IMR-90 (cell line): ENCODE data around the gene ZNF276. TPM values are rescaled to one million over a fixed set of nuclear protein-coding genes. Genes with fewer than 3 reads are reported as not detected.

ENCODE experiments used
- ATAC-seq: fragments of 200-7000 bp; cut with Tn5 transposase; 2 replicates; pipeline ENCODE4 v1.9.1; 2020; ENCODE audit warnings: low read depth, mild to moderate bottlenecking, moderate library complexity
- BruUV-seq: library from RNA; stranded (reverse); fragments of 400-500 nt; replicated peaks from 2 replicates; lab custom pipeline; 2021; lab: Mats Ljungman, UMichigan
- CTCF ChIA-PET: fragments of 300-600 bp; formaldehyde crosslinking; extraction: SDS; loops from one replicate; lab custom pipeline; 2021; ENCODE audit warnings: antibody characterized with exemption; lab: Yijun Ruan, JAX
- POLR2A ChIA-PET: fragments of 300-600 bp; sonication (Branson Sonifier 250); formaldehyde crosslinking; loops from one replicate; lab custom pipeline; 2022; ENCODE audit warnings: antibody characterized with exemption; ENCODE audit not compliant: unreplicated experiment; lab: Charles Lee
- DNase-seq: peaks from one replicate; pipeline ENCODE4 v3.0.0; 2013
- H2AFZ ChIP-seq: replicated peaks from 2 replicates; pipeline ENCODE3; 2013; ENCODE audit warnings: low read length, mild to moderate bottlenecking; ENCODE audit not compliant: poor library complexity
- H2AK5ac ChIP-seq: 2 replicates; pipeline ENCODE4 v1.6.1; 2013; ENCODE audit warnings: low read depth, low read length, inconsistent platforms
- H2AK9ac ChIP-seq: replicated peaks from 2 replicates; pipeline ENCODE3; 2013; ENCODE audit warnings: mild to moderate bottlenecking, low read depth, low read length, moderate library complexity; ENCODE audit not compliant: poor library complexity
- H2BK120ac ChIP-seq: 2 replicates; pipeline ENCODE4 v1.6.1; 2013; ENCODE audit warnings: low read depth, low read length, inconsistent platforms
- H2BK15ac ChIP-seq: 3 replicates; pipeline ENCODE4 v1.6.1; 2013; ENCODE audit warnings: low read depth, low read length, inconsistent platforms
- H2BK20ac ChIP-seq: 2 replicates; pipeline ENCODE4 v1.6.1; 2013; ENCODE audit warnings: low read depth, mild to moderate bottlenecking, inconsistent platforms, low read length, moderate library complexity
- H2BK5ac ChIP-seq: 2 replicates; pipeline ENCODE4 v1.6.1; 2013; ENCODE audit warnings: mild to moderate bottlenecking, low read depth, low read length, inconsistent platforms; ENCODE audit not compliant: poor library complexity, severe bottlenecking
- H3K14ac ChIP-seq: replicated peaks from 2 replicates; pipeline ENCODE4 v1.6.1; 2013; ENCODE audit warnings: low read depth, low read length, inconsistent platforms
- H3K18ac ChIP-seq: 2 replicates; pipeline ENCODE4 v1.6.1; 2013; ENCODE audit warnings: low read depth, low read length, control low read depth
- H3K23ac ChIP-seq: 2 replicates; pipeline ENCODE4 v1.6.1; 2013; ENCODE audit warnings: low read depth, low read length, inconsistent platforms
- H3K27ac ChIP-seq: 2 replicates; pipeline ENCODE4 v1.5.1; 2013; ENCODE audit warnings: mild to moderate bottlenecking, control low read depth, low read length; ENCODE audit not compliant: insufficient read depth
- H3K27me3 ChIP-seq: 2 replicates; pipeline ENCODE4 v1.6.1; 2013; ENCODE audit warnings: low read length; ENCODE audit not compliant: control insufficient read depth, insufficient read depth
- H3K36me3 ChIP-seq: 2 replicates; pipeline ENCODE4 v1.6.1; 2013; ENCODE audit warnings: low read length, mixed read lengths; ENCODE audit not compliant: control insufficient read depth, insufficient read depth
- H3K4ac ChIP-seq: 2 replicates; pipeline ENCODE4 v1.6.1; 2013; ENCODE audit warnings: low read depth, low read length, inconsistent platforms
- H3K4me1 ChIP-seq: 2 replicates; pipeline ENCODE4 v1.6.1; 2013; ENCODE audit warnings: low read length, mixed read lengths; ENCODE audit not compliant: control insufficient read depth, insufficient read depth
- H3K4me2 ChIP-seq: 2 replicates; pipeline ENCODE4 v1.6.1; 2013; ENCODE audit warnings: low read depth, mild to moderate bottlenecking, control low read depth, low read length, moderate library complexity
- H3K4me3 ChIP-seq: 2 replicates; pipeline ENCODE4 v1.5.1; 2013; ENCODE audit warnings: low read depth, mild to moderate bottlenecking, control low read depth, low read length, moderate library complexity; ENCODE audit not compliant: insufficient read depth
- H3K56ac ChIP-seq: 2 replicates; pipeline ENCODE4 v1.6.1; 2013; ENCODE audit warnings: low read length, inconsistent platforms; ENCODE audit not compliant: insufficient read depth; ENCODE audit errors: extremely low read depth
- H3K79me1 ChIP-seq, 2 experiments: 2 replicates each; pipeline ENCODE4 v1.6.1; 2013; ENCODE audit warnings: low read length in 2 of 2, inconsistent platforms in 1 of 2, low read depth in 1 of 2
- H3K9ac ChIP-seq: 2 replicates; pipeline ENCODE4 v1.6.1; 2013; ENCODE audit warnings: low read depth, low read length, control low read depth
- H3K9me1 ChIP-seq: 2 replicates; pipeline ENCODE4 v1.6.1; 2013; ENCODE audit warnings: low read length, inconsistent platforms; ENCODE audit not compliant: insufficient read depth
- H3K9me3 ChIP-seq: 2 replicates; pipeline ENCODE4 v1.6.1; 2013; ENCODE audit warnings: low read length; ENCODE audit not compliant: control insufficient read depth, insufficient read depth
- H4K20me1 ChIP-seq: 2 replicates; pipeline ENCODE4 v1.6.1; 2013; ENCODE audit warnings: low read length, inconsistent platforms; ENCODE audit not compliant: insufficient read depth
- H4K5ac ChIP-seq: 2 replicates; pipeline ENCODE4 v1.6.1; 2013; ENCODE audit warnings: mild to moderate bottlenecking, low read depth, low read length, control low read depth
- H4K8ac ChIP-seq, 2 experiments: 2 replicates each; pipeline ENCODE4 v1.6.1; 2013; ENCODE audit warnings: low read depth in 2 of 2, low read length in 2 of 2, control low read depth in 1 of 2, inconsistent platforms in 1 of 2
- H4K91ac ChIP-seq: 2 replicates; pipeline ENCODE4 v1.6.1; 2013; ENCODE audit warnings: low read depth, low read length, inconsistent platforms; ENCODE audit not compliant: insufficient read depth
- BHLHE40 ChIP-seq: fragments of 150-350 bp; IDR thresholded peaks from 2 replicates; pipeline ENCODE4 v1.6.1; 2016; ENCODE audit warnings: mild to moderate bottlenecking, low read depth, low read length
- CEBPB ChIP-seq: IDR thresholded peaks from 2 replicates; pipeline ENCODE4 v1.6.1; 2012; ENCODE audit warnings: low read depth, low read length, improper control_type of control experiment
- FOS ChIP-seq: fragments of 150-350 bp; IDR thresholded peaks from 2 replicates; pipeline ENCODE4 v1.6.1; 2016; ENCODE audit warnings: low read depth, low read length
- MAFK ChIP-seq: IDR thresholded peaks from 2 replicates; pipeline ENCODE4 v1.6.1; 2012; ENCODE audit warnings: low read depth, low read length, improper control_type of control experiment
- MAZ ChIP-seq: IDR thresholded peaks from 2 replicates; pipeline ENCODE4 v1.6.1; 2012; ENCODE audit warnings: low read depth, mild to moderate bottlenecking, low read length, improper control_type of control experiment, moderate library complexity, borderline replicate concordance
- NFE2L2 ChIP-seq: fragments of 150-350 bp; IDR thresholded peaks from 2 replicates; pipeline ENCODE4 v1.6.1; 2016; ENCODE audit warnings: low read depth, mild to moderate bottlenecking, low read length
- POLR2A ChIP-seq: IDR thresholded peaks from 2 replicates; pipeline ENCODE4 v1.6.1; 2012; ENCODE audit warnings: mild to moderate bottlenecking, low read depth, low read length
- RAD21 ChIP-seq: IDR thresholded peaks from 2 replicates; pipeline ENCODE4 v1.6.1; 2012; ENCODE audit warnings: low read length, improper control_type of control experiment
- RCOR1 ChIP-seq: IDR thresholded peaks from 2 replicates; pipeline ENCODE4 v1.6.1; 2012; ENCODE audit warnings: mild to moderate bottlenecking, low read length, improper control_type of control experiment; ENCODE audit not compliant: insufficient replicate concordance
- RFX5 ChIP-seq: IDR thresholded peaks from 2 replicates; pipeline ENCODE4 v1.8.0; 2012; ENCODE audit warnings: low read depth, mild to moderate bottlenecking, low read length, moderate library complexity
- WGBS, 2 experiments: methylation state at CpG; one replicate each; pipeline versions ENCODE4 v1.1.5 to v1.1.7; 2013; ENCODE audit warnings: missing lambda C conversion rate in 2 of 2; ENCODE audit not compliant: insufficient read length in 1 of 2; ENCODE audit errors: extremely low coverage in 2 of 2; 5-methylcytosine and 5-hydroxymethylcytosine counted together
- dilution Hi-C: fragments of 300-500 bp; cut with HindIII; formaldehyde crosslinking; loops from one replicate; pipeline ENCODE4 v1.14.3; 2018; ENCODE audit warnings: low sequenced_read_pairs; ENCODE audit not compliant: unreplicated experiment
- in situ Hi-C: fragments of 300-500 bp; cut with MboI; formaldehyde crosslinking; loops from 3 replicates; pipeline ENCODE4 v1.14.3; 2019; ENCODE audit warnings: low sequenced_read_pairs, inconsistent platforms, mixed read lengths
- intact Hi-C: fragments of 100-400 bp; cut with micrococcal nuclease; formaldehyde crosslinking; loops from 2 replicates; pipeline ENCODE4 v1.10.0; 2022
- polyA plus RNA-seq, 3 experiments: library from polyadenylated mRNA; depleted of rRNA; stranded (reverse); fragments of >200 nt; gene quantifications; 2 replicates each; pipeline ENCODE4 v1.2.3, GENCODE V29; 2012; ENCODE audit warnings: low replicate concordance in 1 of 3
- total RNA-seq: library from RNA; depleted of rRNA; stranded (reverse); fragments of >200 nt; gene quantifications from 2 replicates; pipeline ENCODE4 v1.2.3, GENCODE V29; 2012
- TF ChIP-seq, protein P1 (sequence below): fragments of 150-350 bp; IDR thresholded peaks from 2 replicates; pipeline ENCODE4 v1.6.1; 2016; ENCODE audit warnings: low read depth, mild to moderate bottlenecking, low read length, moderate library complexity, borderline replicate concordance
- TF ChIP-seq, protein P2 (sequence below): fragments of 150-350 bp; IDR thresholded peaks from 2 replicates; pipeline ENCODE4 v1.6.1; 2017; ENCODE audit warnings: mild to moderate bottlenecking, antibody characterized with exemption, low read length, low read depth
- TF ChIP-seq, protein P3 (sequence below): conservative IDR thresholded peaks from 2 replicates; pipeline ENCODE4 v1.5.1; 2012; ENCODE audit warnings: mild to moderate bottlenecking, low read depth, low read length, improper control_type of control experiment

Gene ZNF276
- total and polyA plus RNA-seq, 2 of the 4 experiments (the other 2 are of a cell fraction) = 4.1 to 18.6 TPM

DNA sequence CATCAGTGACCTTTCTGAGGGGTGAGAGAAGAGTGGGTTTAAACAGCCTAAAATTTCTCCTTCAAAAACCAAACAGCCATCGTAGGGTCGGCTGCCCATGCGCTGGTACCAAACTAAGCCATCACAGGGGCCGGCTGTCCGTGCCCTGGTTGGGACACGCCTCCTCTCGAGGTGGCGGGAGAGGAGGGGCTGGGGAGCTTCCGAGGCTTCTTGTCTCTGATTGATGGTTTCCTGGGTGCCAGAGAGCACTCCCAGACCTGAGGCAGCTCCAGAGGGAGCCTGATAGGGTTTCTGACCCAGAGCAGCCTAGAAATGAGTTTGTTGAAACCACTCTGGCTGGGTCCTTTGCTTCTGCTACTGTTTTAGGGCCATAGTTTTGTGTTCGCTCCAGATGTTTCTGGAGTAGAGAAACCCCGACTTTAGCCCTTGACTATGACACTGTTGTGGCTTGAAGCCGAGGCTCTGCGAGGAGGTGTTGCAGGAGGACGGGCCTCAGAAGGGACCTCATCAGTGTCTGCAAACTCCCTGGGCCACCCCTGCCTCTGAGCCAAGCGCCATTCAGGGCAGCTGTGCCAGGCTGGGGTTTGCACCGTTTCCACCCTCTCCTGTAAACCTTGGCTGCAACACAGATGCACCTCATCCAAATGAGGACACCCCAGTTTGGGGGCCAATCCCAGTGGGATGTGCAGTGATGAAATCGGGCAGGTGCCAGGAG, 6.2 kb downstream of the ZNF276 start:
- POLR2A ChIA-PET = no interaction called here

More for the DNA sequence above, 6.2 kb downstream of the ZNF276 start:
- Histone ChIP-seq H2BK20ac (no peak overlapping the region), H3K23ac (no peak overlapping the region), H2BK15ac (no peak overlapping the region), H2BK120ac (no peak overlapping the region), H3K79me1 (peaks cover 31 to 64% of the 10 kb centered on the region in 2 experiments), H3K14ac (no peak overlapping the region), H2AK5ac (no peak overlapping the region), H3K9ac (no peak overlapping the region), H3K9me1 (0 out of 2 replicates have a peak, but pooled peaks cover 3% of the 10 kb centered on the region), H3K4me3 (no peak overlapping the region), H3K27me3 (no peaks in the 10 kb centered on the region), H3K27ac (no peak overlapping the region), H3K56ac (no peak overlapping the region), H3K18ac (no peak overlapping the region), H3K4me2 (no peak overlapping the region), H2AK9ac (no peak overlapping the region), H3K36me3 (peaks cover 63% of the 10 kb centered on the region), H2AFZ (no peak overlapping the region), H4K8ac (no peak overlapping the region), H3K4ac (no peak overlapping the region), H3K4me1 (peaks cover 7% of the 10 kb centered on the region), H4K20me1 (peaks cover 21% of the 10 kb centered on the region), H3K9me3 (no peaks in the 10 kb centered on the region), H4K91ac (no peak overlapping the region), H2BK5ac (no peak overlapping the region), H4K5ac (no peak overlapping the region)
- in situ Hi-C loops (no loop called here), dilution Hi-C loops (no loop called here), intact Hi-C loops (loop anchor here (10.0 kb wide), 1 partner anchor 87 kb away; the partner anchor contains the start of gene FANCA)
- ATAC-seq = no peak
- no peak for TF ChIP-seq RAD21
- no peak for TF ChIP-seq CEBPB
- no peak for TF ChIP-seq FOS
- no peak for TF ChIP-seq BHLHE40
- no peak for TF ChIP-seq RFX5
- TF ChIP-seq RCOR1 = no peak
- TF ChIP-seq, protein P1, sequence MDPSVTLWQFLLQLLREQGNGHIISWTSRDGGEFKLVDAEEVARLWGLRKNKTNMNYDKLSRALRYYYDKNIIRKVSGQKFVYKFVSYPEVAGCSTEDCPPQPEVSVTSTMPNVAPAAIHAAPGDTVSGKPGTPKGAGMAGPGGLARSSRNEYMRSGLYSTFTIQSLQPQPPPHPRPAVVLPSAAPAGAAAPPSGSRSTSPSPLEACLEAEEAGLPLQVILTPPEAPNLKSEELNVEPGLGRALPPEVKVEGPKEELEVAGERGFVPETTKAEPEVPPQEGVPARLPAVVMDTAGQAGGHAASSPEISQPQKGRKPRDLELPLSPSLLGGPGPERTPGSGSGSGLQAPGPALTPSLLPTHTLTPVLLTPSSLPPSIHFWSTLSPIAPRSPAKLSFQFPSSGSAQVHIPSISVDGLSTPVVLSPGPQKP = no peak
- TF ChIP-seq, protein P2, sequence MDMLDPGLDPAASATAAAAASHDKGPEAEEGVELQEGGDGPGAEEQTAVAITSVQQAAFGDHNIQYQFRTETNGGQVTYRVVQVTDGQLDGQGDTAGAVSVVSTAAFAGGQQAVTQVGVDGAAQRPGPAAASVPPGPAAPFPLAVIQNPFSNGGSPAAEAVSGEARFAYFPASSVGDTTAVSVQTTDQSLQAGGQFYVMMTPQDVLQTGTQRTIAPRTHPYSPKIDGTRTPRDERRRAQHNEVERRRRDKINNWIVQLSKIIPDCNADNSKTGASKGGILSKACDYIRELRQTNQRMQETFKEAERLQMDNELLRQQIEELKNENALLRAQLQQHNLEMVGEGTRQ = no peak
- no peak for TF ChIP-seq NFE2L2
- TF ChIP-seq, protein P3, sequence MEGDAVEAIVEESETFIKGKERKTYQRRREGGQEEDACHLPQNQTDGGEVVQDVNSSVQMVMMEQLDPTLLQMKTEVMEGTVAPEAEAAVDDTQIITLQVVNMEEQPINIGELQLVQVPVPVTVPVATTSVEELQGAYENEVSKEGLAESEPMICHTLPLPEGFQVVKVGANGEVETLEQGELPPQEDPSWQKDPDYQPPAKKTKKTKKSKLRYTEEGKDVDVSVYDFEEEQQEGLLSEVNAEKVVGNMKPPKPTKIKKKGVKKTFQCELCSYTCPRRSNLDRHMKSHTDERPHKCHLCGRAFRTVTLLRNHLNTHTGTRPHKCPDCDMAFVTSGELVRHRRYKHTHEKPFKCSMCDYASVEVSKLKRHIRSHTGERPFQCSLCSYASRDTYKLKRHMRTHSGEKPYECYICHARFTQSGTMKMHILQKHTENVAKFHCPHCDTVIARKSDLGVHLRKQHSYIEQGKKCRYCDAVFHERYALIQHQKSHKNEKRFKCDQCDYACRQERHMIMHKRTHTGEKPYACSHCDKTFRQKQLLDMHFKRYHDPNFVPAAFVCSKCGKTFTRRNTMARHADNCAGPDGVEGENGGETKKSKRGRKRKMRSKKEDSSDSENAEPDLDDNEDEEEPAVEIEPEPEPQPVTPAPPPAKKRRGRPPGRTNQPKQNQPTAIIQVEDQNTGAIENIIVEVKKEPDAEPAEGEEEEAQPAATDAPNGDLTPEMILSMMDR = no peak
- no peak for TF ChIP-seq POLR2A
- no peak for TF ChIP-seq MAFK
- no peak for TF ChIP-seq MAZ
- CTCF ChIA-PET = no interaction called here
- WGBS, 2 experiments = 81% methylated on average over 10 of the region's 17 CpGs; no CpG with 5 or more reads in 1 of the 2 experiments
- no peak for DNase-seq
- no TSS peak for BruUV-seq
